Activated naive CD4-positive, alpha-beta T cell treated with anti-CD3 and anti-CD28 coated beads, Interleukin-2, amount 50 U/mL, for 16 hours (primary cell): ENCODE results near the gene DAZAP1.
"Not testable (repeated sequence)": the region's sequence is repeated elsewhere in the genome, so short reads cannot be mapped to it uniquely, and the experiment has no call there.

Experiments used
- DNase-seq: peaks from one replicate; pipeline ENCODE4 v3.0.0-alpha.2; 2020

The DAZAP1 gene

DNA sequence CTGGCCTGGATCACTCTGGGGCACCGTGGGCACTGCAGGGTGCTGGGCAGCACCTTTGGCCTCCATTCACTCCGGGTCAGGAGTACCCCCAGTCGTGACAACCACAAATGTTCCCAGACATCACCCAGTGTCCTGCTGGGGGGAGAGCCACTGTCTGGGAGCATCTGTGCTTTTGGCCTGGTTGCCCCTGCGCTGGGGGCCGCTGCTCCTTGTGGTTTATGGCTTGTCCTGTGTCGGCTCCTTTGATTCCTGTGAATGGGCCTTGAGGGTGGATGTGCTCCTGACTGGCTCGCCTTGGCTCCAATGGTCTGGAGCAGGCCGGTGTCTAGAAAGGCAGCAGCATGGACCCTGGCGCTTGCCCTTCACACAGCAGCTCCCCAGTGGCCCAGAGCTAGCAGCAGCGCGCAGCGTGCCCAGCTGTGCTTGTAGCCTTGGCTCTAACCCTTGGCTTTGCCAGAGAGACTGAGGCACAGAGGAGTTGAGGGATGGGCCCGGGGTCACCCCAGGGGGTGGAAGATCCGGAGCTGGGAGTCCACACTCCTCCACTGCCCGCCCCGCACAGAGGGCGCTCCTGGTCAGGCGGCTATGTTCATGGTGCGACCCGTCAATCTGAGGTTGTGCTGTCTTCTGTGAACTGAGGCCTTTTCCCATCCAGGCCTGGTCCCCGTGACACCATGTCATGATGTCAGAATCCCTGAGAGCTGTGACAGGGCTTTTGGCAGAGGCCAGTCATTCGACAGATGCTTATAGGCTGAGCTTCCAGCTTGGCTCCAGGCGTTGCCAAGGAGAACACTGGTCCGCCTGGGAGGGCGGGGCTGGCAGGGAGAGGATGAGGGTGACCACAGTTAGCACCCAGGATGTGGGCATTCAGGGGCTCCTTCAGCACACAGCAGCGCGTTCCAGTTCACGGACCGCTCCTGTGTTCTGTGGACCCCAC, 4.1 kb downstream of the DAZAP1 start:
- no peak for DNase-seq

DNA sequence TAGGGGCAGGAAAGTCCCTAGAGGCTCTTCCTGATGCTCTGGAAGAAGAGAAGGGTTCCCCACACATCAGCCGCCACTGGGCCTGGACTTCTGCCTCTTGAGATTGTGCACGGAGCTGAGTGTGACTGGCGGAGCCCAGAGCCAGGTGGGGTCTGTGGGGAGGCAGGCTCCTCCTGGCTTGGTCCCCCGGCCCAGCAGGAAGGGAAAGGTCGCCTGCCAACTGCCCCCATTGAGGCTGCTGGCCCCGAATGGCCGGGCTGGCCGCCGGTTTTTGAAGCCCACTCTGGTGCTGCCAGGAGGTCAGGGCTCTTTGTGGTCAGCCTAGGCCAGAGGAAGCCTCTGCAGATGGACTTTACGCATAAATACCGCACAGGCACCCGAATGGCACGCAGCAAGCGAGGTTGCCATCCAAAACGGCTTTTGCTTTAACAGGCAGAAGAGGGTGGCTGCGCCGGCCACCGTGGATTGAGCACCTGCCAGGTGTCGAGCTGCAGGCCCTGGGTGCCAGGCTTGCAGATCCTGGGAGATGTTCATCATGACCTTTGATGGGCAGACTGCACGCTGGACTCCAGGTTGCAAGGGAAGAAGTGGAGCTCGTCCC, 5.0 kb downstream of the DAZAP1 start:
- DNase-seq: no peak

DNA sequence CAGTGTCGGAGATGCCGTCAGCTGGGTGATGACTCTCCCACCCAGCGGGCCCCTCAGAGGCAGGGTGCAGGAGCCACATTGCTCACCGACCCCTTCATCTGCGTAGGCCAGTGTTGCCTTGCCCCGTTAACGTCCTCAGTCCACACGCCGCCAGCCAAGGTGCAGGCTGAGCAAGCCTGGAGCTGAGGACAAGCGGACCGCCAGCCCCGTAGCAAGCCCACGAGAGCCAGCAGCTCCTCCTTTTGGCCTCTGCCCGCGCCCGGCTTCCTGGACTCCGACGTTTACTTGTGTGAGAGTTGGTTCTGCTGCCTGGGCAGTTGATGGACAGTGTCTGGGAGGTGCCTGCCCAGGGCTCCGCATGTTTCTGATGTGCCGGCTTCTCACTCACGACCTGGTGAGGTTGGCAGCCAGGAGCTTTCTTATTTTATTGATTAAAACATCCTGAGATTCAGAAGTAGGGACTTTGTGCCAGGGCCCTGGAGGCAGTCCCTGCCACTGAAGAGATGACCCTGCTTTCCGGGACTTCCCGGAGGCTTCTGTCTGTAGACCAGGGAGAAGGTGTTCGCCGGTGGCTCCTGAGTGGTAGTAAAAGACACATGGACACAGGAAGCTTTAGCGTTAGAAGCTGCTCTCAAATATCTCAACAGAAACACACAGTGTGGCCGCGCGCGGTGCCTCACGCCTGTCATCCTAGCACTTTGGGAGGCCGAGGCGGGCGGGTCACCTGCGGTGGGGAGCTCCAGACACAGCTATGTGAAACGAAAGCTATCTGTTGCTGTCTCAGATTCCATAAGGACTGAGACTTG, 5.8 kb downstream of the DAZAP1 start:
- DNase-seq: no peak

DNA sequence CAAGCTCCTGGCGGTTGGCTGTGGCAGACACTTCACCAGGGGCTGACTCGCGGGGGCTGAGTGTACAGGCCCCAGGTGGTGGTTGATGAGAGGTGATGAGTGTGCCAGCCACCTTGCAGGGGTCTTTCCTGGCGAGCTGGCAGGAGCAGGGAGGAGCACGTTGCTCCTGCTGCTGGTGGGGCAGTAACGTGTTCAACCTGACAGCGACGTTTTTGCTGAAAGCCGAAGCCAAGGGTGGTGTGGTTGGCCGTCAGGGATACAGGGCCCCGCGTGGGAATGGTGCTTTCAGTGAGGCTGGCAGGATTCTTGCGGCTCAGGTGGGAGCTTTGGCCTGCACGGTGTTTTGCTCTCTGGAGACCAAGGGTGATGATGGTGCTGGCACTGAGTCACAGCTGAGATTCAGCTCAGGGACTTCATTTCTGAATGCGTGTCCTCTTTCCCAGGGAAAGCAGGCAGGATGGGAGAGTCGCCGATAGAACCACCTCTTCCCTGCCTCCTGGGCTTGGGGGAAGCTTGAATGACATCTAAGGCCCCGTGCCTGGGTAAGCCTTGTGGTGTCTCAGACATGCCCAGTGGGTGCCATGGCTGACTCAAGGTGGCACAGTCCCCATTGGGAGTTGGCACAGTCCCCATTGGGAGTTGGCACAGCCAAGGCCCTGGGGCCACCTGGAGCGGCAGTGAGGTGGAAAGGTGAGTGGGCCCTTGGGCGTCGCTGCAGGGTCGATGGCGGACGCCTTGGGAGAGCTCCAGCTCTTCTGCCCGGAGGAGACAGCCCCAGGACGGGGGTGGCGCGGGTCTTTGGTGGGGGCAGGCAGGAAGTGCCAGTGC, 8.8 kb downstream of the DAZAP1 start:
- no peak for DNase-seq

DNA sequence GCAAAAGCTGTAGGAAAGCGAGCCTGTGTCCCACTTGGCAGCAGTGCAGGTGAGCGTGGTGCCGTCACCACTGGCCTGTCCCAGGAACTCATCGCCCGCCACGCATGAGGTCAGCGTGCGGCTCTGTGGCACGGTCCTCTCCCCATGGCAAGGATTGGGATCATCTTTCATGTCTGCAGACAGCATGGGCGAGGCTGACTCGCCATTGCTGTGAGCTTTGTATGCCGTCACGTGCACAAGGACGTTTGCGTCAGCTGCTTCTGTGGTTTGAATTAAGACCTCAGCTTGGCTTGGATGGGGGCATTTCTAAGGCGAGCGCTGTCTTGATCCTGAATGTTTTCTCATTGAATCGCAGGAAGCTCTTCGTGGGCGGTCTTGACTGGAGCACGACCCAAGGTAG, 9.8 kb downstream of the DAZAP1 start:
- no peak for DNase-seq

DNA sequence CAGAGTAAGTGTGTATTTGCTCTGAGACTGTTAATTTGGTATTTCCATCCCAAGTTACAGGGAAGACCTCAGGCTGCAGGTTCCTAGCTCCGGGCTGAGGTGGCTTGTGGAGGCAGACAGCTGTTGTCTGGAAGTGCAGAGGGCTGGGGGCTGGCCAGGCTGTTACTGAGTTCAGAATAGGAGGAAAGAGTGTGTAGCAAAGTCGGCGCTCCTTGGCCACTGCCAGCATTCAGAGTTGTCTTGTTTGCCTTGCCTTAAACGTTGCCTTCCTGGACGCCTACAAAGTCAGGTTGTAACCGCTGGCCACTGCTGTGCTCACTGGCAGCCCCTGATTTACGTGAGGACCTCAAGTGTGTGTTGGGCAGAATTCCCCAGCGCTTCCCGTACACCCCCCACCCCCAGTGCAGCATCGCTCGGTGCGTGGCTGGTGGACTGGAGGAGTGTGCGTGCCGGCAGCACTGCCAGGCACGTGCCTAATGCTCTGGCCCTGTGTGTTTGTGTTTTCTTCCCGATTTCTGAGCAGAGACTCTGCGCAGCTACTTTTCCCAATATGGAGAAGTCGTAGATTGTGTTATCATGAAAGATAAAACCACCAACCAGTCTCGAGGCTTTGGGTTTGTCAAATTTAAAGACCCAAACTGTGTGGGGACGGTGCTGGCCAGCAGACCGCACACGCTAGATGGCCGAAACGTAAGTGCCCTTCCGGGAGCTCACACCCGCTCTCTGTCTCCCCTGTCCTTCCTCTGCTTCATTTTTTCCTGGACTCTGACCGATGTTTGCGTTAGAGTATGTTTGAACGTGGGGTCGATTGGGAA, 10.5 kb downstream of the DAZAP1 start:
- no peak for DNase-seq

DNA sequence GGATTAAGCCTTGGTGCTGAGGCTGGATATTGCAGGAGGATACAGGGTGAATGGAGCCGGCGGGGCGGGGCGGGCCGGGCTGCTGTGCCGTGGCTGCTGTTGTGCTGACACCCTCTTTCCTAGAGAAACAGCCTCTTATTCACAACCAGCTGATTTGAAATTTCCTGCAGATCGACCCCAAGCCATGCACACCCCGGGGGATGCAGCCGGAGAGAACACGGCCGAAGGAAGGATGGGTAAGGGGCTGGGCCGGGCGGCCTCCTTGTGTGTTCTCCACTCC, 11.1 kb downstream of the DAZAP1 start:
- no peak for DNase-seq

DNA sequence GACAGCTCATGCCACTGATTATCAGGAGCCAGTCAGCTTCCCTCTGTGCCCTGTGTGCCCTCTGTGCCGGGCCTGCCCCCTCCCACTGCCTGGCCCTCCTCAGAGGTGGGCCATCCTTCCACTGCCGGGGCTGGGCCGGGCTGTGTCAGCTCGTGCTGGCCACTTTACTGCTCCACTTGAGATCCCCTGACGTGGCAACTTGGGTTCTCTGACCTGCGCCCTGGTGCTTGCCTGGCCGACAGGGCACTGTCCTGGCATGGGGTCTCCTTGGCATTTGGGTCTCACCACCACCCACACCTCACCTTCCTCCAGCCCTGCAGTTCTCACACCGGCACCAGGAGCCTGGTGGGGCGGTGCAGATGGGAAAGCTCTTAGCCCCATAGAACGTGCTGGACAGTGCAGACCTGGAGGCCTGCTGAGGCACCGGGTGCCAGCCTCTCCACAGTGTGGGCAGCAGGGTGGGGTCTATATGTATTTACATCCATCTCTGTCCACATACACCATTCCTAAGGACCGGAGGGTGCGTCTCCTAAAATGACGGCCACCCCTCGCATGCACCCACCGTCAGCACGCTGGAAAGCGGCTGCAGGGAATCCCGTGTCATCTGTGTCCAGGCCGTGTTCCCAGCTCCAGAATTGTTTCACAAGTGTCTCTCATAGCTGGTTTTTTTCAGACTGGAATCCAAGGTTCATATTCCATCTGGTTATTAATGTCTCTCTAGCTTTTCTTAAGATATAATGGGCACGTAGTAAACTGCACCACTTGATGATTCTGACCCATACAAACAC, 11.8 kb downstream of the DAZAP1 start:
- DNase-seq: no peak

DNA sequence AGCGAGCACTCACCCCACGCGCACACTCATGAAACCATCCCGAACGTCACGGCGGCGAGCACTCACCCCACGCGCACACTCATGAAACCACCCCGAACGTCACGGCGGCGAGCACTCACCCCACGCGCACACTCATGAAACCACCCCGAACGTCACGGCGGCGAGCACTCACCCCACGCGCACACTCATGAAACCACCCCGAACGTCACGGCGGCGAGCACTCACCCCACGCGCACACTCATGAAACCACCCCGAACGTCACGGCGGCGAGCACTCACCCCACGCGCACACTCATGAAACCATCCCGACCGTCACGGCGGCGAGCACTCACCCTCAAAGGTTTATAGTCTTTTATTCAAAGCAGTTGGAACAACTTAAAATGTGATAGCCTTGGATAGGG, 12.7 kb downstream of the DAZAP1 start:
- not testable (repeated sequence) for DNase-seq

DNA sequence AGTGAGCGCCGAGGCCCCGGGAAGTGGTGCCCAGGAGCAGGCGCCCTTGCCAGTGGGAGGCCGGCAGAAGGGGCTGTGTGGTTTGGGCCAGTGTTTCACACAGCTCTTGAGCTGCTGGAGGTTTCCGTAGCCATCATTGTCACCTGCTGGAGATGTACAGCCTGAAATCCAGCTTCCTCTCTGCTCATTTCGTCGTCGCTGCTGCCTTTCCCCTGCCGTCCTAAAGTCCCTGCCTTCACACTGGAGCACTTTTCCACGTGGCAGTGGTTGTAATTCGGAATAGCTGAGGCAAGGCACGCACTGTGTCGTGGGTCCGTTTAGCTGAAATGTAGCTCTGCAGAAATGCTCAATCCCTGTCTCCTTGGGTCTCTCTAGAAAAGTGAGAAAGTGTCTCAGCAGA, 13.2 kb downstream of the DAZAP1 start:
- no peak for DNase-seq

DNA sequence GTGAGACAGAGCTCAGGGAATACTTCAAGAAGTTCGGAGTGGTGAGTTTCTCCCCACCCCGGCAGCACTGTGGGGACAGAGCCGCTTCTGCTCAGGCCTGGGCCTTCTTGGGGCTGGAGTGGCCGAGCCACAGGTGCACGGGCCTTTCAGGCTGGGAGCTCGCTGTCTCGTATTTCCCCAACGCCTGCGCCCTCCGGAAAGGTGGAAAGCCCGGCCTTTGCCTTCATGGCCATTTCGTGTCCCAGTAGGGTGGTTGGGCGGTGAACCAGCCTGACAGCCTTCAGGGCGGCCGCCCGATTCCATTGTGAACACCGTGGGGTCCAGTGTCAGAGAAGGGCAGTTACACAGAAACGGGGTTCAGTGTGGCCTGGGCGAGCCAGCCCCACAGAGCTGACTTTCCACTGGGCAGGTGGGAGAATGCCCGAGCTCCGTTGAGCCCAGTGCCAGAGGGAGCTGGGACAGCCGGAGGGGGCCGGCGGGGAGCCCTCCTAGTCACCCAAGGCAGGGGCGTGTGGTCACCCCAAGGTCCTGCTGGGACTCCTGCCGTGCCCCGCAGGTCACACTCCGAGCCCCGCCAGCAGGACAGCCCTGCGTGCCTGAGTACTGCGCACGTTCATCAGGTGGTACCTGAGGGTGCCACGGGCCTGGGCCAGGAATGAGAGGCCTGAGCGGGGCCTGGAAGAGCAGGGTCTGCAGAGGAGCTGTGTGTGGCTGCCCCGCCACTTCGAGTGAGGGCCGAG, 14.0 kb downstream of the DAZAP1 start:
- no peak for DNase-seq

DNA sequence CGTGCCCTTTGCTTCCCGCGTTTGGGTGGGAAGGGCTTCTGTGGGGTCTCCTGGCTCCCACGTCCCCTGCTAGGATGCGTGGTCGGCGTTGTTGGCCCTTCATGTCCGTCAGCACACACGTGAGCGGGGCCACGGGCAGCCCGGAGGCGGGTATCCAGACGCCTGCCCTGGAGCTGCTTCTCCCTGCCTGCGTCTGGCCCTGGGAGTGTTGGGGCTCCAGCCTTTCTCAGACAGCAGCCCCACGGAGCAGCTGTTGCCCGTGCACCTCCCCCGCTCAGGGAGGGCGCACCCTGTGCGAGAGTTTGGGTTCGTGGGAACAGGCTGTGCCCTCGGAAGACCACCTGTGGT, 14.5 kb downstream of the DAZAP1 start:
- DNase-seq: no peak

DNA sequence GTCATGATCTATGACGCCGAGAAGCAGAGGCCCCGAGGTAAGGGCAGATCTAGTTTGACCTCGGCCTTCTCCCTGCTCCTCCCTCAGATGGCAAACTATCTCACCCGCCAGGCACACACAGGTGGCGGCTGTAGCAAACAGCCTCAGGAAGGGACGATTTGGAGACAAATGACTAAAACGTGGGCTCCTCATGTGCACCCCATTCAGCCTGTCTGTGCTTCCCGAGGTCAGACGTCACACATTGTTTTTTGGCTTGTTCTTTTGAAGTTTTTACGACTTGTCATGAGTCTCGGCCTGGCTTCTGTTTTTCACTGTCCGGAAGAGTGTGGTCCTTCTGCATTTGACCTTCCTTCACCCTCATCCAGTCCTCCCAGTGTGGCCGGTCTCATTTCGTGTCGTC, 15.0 kb downstream of the DAZAP1 start:
- DNase-seq: no peak

DNA sequence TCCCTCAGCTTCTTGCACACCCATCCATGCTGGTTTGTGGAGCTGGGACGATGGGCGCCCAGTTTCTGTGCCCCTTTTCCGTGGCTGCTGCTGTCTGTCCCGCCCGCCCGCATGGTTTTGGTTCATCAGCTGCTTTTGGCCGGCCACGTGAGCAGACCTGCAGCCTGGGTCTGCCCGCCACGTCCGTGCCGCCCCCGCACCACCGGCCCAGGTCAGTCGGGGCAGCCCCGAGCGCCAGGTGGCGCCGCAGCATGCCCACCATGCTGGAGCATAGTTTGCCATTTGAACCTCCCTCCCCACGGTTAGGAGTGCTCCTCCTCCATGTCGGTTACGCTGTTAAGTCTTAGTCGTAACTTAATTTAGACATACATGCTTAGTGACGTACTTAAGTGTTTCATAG, 15.6 kb downstream of the DAZAP1 start:
- no peak for DNase-seq

DNA sequence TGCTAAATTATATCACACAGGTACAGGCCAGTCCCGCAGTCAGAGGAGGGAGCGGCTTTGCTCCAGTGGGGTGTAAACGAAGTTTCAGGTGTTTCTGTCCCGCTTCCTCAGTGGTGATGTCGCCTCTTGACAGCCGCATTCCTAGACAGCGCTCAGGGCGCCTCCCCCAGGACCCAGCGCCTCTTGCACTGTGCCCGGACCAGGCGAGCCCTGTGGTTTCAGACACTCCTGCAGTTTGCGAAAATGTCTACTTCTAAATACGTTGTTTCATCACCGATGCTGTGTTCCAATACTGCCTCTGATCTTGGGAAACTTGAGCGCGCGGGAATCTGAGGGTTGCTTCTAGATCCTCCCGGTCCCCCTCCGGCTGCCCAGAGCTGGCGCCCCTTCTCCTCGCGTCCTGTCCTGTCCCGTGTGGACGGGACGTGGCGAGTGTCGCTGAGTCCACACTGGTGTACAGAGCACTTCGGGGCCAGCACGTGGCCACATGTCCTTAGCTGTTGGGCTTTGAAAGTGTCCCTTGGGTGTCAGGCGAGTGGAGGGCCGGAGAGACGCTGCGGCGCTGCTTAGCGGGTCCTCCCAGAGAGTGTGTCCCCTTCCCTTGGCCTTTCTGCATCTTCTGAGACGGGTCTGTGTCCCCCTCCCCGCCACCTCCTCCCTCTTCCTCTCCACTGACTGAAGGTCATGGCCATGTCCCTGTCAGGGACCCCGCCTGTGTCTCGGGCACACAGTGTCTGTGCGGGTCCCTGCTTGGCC, 16.2 kb downstream of the DAZAP1 start:
- no peak for DNase-seq

DNA sequence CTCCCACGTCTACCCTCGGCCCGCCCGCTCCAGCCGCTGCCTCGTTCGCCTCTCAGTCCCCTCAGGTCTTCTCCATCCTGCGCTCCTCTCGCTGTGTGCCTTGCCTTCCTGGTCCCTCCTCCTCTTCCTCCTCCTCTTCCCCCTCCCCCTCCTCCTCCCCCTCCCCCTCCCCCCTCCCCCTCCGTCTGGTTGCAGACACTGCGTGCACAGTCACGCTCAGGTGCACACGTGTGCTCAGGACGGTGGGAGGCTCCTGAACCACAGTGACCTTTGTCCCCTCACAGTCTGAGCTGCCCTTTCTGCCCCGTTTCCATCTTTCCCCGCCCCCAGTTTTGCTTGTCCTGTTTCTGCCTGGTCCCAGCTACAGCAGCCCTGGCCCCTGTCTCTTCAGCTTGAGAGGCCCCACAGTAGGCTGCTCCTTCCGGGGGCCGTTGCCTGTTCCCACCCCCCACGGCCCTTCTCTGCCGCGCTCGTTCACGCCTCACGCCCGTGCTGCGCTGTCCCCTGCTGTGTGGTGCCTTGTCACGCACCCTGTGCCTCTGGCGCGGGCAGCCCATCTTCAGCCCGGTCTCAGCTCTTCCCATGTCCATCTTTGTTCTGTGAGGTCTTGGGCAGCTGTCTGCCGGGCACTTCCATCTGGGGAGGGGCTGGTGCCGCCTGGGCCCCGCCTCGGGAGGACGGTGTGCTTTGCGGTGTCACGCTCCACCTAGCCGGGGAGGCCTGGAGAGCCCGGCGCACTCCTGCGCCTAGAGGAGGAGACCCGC, 17.0 kb downstream of the DAZAP1 start:
- no peak for DNase-seq

DNA sequence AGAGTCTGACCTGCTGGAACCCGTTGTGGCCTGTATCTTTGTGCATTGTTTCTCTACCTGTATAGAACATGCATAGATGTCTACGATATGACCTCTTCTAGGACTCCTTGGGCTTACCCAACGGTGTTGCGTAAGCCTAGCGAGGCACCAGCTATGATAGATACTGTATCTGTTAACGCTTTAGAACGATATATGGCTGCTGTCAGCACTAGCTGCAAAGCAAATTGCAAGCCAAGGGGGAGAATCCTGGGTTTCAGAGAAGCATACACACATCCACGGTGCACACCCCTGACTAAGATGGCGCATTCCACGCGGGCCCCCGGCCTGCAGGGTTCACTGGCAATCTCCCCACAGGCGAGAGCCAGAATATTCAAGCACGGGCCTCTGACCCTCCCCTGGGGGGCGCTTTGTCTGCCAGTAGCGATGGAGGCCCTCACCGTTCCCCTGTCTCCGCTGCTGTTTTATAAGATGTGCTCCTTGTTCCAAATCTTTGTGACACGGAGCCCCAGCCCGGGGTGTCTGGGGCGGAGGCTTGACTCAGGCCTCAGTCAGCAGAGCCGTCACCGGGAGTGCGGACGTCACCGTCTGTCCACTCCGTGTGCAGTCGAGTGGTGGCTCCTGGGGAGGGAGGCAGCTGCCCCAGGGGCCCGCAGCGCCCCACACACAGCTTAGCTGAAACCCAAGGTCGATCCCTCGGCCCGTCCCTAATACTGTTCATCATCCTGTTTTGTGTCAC, 17.9 kb downstream of the DAZAP1 start:
- DNase-seq: no peak

DNA sequence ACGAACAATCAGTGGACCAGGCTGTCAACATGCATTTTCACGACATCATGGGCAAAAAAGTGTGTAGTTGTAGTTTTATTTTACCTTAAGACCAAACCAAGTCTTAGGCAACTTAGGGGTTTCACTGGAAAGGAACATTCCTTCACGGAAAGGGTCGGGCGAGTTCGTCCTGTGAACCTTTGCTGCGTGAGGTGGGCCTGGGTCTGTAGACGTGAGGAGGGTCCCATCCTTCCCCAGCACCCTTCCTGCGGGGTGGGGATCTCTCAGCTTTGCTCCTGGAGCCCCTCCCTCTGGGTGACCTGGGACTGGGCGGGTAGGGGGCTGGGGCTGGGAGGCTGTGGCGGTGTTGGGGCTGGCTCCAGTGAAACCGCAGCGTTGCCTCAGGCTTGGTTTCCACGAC, 18.5 kb downstream of the DAZAP1 start:
- no peak for DNase-seq
